Kidney glomerular epithelial cell (primary cell): ENCODE measurements around the gene DSG1.
A peak's percentile ranks its signal among the peaks of the same experiment; 100 is the strongest.
"Not testable (repeated sequence)": the region's sequence is repeated elsewhere in the genome, so short reads cannot be mapped to it uniquely, and the experiment has no call there.

ENCODE experiments used
- DNase-seq: peaks from one replicate; lab custom pipeline; 2025; lab: John Stamatoyannopoulos, UW

DSG1 gene

GRCh38 chr18:31343454-31343853, 25.5 kb downstream of the DSG1 start:
- DNase-seq, result no peak

DNA sequence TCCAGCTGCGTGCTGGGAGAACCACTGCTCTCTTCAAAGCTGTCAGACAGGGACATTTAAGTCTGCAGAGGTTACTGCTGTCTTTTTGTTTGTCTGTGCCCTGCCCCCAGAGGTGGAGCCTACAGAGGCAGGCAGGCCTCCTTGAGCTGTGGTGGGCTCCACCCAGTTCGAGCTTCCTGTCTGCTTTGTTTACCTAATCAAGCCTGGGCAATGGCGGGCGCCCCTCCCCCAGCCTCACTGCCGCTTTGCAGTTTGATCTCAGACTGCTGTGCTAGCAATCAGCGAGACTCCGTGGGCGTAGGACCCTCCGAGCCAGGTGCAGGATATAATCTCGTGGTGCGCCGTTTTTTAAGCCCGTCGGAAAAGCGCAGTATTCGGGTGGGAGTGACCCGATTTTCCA, 35.4 kb downstream of the DSG1 start:
- DNase-seq, result not testable (repeated sequence)

DNA sequence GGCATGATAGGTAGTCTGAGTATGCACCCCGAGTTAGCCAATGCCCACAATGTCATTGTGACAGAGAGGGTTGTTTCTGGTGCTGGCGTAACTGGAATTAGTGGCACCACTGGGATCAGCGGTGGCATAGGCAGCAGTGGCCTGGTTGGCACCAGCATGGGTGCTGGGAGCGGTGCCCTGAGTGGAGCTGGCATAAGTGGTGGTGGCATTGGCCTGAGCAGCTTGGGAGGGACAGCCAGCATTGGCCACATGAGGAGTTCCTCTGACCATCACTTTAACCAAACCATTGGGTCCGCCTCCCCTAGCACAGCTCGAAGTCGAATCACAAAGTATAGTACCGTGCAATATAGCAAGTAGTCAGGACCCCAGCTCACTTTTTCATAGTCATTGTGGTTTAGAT, 37.0 kb downstream of the DSG1 start:
- DNase-seq, result no peak

GRCh38 chr18:31356025-31356424, 38.1 kb downstream of the DSG1 start:
- DNase-seq, result no peak

DNA sequence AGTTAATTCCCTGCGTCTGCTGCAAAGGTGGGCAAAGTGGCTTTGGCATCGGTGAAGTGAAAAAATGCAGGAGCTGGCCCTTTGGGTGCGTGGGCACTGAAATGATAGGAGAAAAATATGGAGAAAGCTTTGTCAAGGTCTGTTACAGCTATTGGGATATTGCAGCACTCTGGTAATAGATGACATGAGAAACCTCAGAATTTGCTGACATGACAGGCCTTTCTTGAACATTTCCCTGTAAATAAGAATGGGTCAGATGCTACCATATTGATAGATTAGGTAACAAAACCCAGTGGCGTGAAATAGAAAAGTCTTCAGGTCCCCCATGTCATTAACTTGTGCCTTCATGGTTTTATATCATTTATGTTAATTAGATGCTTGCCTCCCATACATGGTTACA, 46.2 kb downstream of the DSG1 start:
- no peak for DNase-seq

DNA sequence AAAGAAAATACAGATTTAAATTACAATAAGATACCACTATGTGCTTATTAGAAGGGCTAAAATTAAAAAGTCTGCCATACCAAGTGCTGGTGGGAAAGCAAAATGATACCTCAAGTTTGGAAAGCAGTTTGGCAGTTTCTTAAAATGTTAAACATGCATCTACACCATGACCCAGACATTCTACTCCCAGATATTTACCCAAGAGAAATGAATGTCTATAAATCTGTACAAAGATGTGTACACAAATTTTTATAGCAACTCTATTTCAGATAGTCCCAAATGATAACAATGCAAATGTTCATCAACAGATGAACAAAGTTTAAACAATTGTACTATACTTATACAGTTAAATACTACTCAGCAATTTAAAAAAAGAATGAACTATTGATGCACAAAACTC, 51.5 kb downstream of the DSG1 start:
- DNase-seq, result no peak

DNA sequence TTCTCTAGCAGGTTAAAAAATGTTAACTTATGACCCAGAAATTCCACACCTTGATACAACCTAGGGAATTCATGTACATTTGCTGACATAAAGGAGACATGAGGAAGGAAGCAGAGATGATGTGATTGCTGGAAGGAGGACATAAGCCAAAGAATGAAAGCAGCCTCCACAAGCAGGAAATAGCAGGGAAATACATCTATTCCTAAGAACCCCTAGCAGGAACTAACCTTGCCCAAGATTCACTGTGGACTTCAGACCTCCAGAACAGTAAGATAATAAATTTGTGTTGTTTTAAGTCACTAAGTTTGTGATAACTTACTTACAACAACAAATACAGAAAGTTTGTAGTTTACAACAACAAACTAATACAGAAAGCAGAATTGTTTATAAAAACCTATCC, 54.0 kb downstream of the DSG1 start:
- no peak for DNase-seq

DNA sequence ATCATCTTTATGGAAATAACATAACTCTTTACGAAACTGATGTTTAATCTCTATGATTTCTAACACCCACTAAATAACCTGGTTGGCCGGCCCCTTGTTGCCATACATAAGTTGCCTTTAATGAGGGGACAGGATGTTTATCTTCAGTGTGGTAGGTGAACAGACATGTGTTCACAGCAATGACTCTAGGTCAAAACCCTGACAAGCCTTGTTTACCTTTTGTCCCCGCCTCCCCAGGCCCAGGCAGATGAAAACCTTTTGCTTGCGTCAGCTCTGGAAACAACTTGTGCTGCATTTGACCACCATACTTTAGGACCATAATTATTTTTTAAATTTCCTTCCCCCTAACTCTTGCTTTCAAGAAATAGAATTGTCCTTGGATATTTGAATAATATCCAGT, 55.7 kb downstream of the DSG1 start:
- no peak for DNase-seq

DNA sequence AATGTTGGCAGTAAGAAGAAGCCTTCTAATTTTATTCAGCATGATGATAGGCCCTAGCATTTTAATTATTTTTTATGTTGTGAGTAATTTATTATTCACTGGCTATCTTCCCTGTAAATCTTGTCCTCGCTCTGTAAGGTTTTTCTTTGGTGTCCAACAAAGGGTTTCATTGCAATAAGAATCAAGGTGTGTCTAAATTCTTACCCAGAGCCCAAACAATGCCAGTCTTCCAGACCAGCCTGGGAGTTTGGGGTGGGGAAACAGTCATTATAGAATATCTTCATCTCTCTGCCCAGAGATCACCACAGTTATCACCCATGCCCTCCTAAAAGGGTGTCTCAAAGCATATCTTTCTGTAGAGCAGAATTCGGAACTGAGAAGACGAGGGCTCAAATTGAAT, 58.5 kb downstream of the DSG1 start, which contains the start of gene DSG4:
TSS of gene DSG4 (plus strand) at position 301 of the 400 bp plus-strand sequence. CDS start 135 bp downstream, outside the sequence.
- no peak for DNase-seq

- no peak for DNase-seq
These were observed 63.0 kb downstream of the DSG1 start for GRCh38 chr18:31380912-31381311.

DNA sequence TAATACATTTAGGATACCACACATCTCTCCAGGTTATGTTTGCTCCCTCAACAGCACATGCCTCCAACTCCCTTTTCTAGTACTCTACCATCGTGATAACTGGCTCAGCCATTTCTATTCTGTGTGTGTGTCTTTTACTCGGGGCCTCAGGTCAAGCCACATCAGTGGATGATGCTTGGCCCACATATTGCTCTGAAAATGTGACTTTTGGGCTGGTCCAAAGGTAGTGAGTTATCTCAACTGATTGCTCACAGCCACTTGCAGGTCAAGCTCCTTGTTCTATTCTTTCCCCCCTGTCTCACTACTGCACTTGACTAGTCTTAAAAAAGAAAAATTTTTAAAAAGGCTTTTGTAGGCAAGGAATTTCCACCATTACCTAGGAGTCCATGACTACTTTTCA, 64.1 kb downstream of the DSG1 start:
- no peak for DNase-seq

GRCh38 chr18:31386741-31387140, 68.8 kb downstream of the DSG1 start:
- peak; percentile 90 for DNase-seq

GRCh38 chr18:31393286-31393685, 75.3 kb downstream of the DSG1 start:
- no peak for DNase-seq

DNA sequence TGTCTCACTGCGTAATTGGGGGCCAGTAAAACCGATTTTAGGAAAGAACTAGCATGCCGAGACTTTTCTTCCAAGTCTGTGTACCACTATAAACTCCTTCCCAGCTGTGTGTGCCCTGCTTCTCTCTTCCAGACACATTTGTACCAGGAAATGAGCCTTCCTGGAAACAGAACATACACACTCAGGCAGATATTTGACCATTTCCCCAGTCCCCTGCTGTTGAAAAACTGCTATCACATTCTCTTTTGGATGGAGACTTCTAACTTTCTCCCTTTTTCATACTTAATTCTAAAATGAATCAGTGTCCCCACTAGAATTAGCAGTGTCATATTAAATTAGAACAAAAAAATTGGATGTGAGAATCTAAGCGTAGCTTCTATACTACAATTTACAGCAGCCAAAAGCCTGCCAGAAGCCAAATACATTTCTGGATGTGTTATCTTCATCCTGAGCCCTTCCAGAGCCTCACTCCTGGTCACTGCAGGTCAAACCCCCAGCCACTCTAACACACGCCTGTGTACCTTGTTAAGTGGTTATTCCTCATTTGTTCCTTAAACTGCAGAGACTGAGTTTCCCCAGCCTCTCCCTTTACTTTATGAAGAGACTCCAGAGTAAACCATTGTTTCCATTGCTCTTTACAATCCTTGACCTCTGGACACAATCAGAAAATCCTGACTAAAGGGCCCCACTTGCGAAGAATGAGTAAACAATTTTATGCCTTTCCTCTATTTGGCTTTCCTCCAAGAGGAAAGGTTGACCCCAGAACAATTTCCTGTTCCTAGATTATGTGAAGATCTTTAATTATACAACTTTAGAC, 79.0 kb downstream of the DSG1 start:
- DNase-seq, result no peak

DNA sequence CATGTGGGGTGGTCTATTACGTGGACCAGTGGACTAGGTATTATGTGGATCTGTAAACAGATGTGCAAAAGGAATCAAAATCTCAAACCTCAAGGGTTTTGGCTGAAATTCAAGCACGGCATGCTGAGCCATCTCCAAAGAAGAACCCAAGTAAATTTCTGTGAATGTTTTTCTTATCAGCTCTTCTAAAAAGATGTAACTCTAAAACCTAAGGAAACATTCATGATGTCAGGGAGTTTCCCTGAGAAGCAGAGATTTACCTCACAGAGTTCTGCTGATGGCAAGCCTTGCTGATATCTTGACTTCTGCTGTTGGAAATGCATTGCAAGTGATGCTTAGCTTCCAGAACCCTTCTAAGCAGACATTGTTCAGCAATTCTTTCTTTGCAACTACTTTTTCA, 80.2 kb downstream of the DSG1 start:
- no peak for DNase-seq

GRCh38 chr18:31399306-31400032, 81.5 kb downstream of the DSG1 start:
- DNase-seq, result peak; percentile 87

- DNase-seq, result peak; percentile 60
These were observed 83.4 kb downstream of the DSG1 start for GRCh38 chr18:31401156-31402025.

GRCh38 chr18:31402026-31402373, 84.0 kb downstream of the DSG1 start:
- DNase-seq, result peak; percentile 36

DNA sequence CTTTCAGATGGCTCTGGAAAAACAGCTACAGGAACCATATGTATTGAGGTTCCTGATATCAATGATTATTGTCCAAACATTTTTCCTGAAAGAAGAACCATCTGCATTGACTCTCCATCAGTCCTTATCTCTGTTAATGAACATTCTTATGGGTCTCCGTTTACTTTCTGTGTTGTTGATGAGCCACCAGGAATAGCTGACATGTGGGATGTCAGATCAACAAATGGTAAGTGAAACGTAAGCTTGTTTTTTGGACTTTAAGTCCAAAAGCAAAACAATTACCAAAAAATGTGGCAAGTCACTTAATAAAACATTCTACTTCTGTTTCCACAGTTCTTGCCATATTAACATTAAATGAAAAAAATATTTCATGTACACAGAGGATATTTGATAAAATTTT, 85.4 kb downstream of the DSG1 start:
- DNase-seq, result no peak
